Measurements from ENCODE around the gene ELL2. TPM values are rescaled to one million over a fixed set of nuclear protein-coding genes. Genes with fewer than 3 reads are reported as not detected.

Gene ELL2
- total and polyA plus RNA-seq, 2 experiments from 2014 or later = 18.7 to 41.8 TPM

- H3K9me3 ChIP-seq (ENCODE audit: low read depth) = no peaks in the 10 kb centered on the region
- no peak overlapping the region for H3K4me3 ChIP-seq
- H3K27ac ChIP-seq = peak overlapping the region; percentile 31
- no peak for DNase-seq (ENCODE audit: low read depth in 1 of 2, low spot score in 1 of 2)
- H3K4me1 ChIP-seq (ENCODE audit: low read depth) = peaks cover 23% of the 10 kb centered on the region
- TF ChIP-seq, protein P1, sequence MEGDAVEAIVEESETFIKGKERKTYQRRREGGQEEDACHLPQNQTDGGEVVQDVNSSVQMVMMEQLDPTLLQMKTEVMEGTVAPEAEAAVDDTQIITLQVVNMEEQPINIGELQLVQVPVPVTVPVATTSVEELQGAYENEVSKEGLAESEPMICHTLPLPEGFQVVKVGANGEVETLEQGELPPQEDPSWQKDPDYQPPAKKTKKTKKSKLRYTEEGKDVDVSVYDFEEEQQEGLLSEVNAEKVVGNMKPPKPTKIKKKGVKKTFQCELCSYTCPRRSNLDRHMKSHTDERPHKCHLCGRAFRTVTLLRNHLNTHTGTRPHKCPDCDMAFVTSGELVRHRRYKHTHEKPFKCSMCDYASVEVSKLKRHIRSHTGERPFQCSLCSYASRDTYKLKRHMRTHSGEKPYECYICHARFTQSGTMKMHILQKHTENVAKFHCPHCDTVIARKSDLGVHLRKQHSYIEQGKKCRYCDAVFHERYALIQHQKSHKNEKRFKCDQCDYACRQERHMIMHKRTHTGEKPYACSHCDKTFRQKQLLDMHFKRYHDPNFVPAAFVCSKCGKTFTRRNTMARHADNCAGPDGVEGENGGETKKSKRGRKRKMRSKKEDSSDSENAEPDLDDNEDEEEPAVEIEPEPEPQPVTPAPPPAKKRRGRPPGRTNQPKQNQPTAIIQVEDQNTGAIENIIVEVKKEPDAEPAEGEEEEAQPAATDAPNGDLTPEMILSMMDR (IDR thresholded peaks at IDR 0.05; ENCODE audit: low read depth, low read length) = no peak
- no peaks in the 10 kb centered on the region for H3K36me3 ChIP-seq
- H3K27me3 ChIP-seq = no peaks in the 10 kb centered on the region
Measured at GRCh38 chr5:95948631-95949030, 13.0 kb downstream of the ELL2 start.

GRCh38 chr5:95946451-95946850 is 15.2 kb downstream of the ELL2 start:
- no peak overlapping the region for H3K4me3 ChIP-seq

DNA sequence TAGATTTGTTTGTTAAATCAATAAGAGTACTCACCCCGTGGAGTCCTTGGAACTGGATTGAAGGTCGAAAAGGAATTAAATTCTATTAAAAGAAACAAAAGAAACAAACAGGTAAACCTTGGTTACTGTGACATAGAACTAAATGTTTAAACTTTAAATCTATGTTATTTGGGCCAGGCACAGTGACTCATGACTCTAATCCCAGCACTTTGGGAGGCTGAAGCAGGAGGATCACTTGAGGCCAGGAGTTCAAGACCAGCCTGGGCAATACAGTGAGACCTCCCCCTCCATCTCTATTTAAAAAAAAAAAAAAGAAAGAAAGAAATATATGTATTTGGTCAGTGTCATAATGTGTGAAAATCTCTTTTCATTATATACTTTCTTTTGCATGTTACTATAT is 18.7 kb downstream of the ELL2 start:
- DNase-seq (ENCODE audit: low read depth in 1 of 2, low spot score in 1 of 2) = no peak
- TF ChIP-seq, protein P1 (IDR thresholded peaks at IDR 0.05; ENCODE audit: low read depth, low read length) = no peak
- Histone ChIP-seq H3K36me3 (no peaks in the 10 kb centered on the region), H3K4me3 (no peak overlapping the region), H3K9me3 (ENCODE audit: low read depth) (no peaks in the 10 kb centered on the region), H3K27me3 (no peaks in the 10 kb centered on the region), H3K4me1 (ENCODE audit: low read depth) (peaks cover 33% of the 10 kb centered on the region), H3K27ac (no peak overlapping the region)

More at GRCh38 chr5:95946451-95946850, 15.2 kb downstream of the ELL2 start:
- no peaks in the 10 kb centered on the region for H3K9me3 ChIP-seq (ENCODE audit: low read depth)
- TF ChIP-seq, protein P1 (IDR thresholded peaks at IDR 0.05; ENCODE audit: low read depth, low read length) = no peak
- H3K36me3 ChIP-seq = no peaks in the 10 kb centered on the region
- peaks cover 35% of the 10 kb centered on the region for H3K4me1 ChIP-seq (ENCODE audit: low read depth)
- H3K27ac ChIP-seq = no peak overlapping the region
- no peaks in the 10 kb centered on the region for H3K27me3 ChIP-seq
- DNase-seq (ENCODE audit: low read depth in 1 of 2, low spot score in 1 of 2) = no peak

DNA sequence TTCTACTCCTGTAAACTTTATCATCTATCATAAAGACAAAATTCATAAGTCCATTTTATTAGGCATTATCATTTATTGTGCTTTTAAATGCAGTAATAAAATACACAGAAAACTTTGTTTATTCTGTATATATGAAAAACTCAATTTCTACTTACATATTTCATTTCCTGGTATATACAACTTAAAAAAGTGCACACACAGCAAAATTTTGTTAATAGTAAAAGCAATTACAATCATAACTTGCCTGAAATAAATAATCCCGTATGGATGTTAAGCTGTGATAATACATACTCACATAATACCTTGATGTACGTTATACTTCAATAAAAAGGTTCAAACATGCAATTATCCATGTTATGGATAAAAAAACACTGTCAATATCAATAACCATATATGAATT is 19.2 kb downstream of the ELL2 start:
- TF ChIP-seq, protein P1 (IDR thresholded peaks at IDR 0.05; ENCODE audit: low read depth, low read length) = no peak
- Histone ChIP-seq H3K4me3 (no peak overlapping the region), H3K4me1 (ENCODE audit: low read depth) (peaks cover 37% of the 10 kb centered on the region), H3K9me3 (ENCODE audit: low read depth) (no peaks in the 10 kb centered on the region), H3K27ac (no peak overlapping the region), H3K27me3 (no peaks in the 10 kb centered on the region), H3K36me3 (no peaks in the 10 kb centered on the region)
- no peak for DNase-seq (ENCODE audit: low read depth in 1 of 2, low spot score in 1 of 2)

GRCh38 chr5:95941756-95942155 is 19.9 kb downstream of the ELL2 start:
- H3K4me1 ChIP-seq (ENCODE audit: low read depth) = peaks cover 37% of the 10 kb centered on the region
- no peaks in the 10 kb centered on the region for H3K9me3 ChIP-seq (ENCODE audit: low read depth)
- peak in 1 of 2 donors; percentile 20 for DNase-seq (ENCODE audit: low read depth in 1 of 2, low spot score in 1 of 2)
- H3K36me3 ChIP-seq = no peaks in the 10 kb centered on the region
- H3K27me3 ChIP-seq = no peaks in the 10 kb centered on the region
- TF ChIP-seq, protein P1 (IDR thresholded peaks at IDR 0.05; ENCODE audit: low read depth, low read length) = no peak
- no peak overlapping the region for H3K4me3 ChIP-seq
- peak overlapping the region; percentile 50 for H3K27ac ChIP-seq
